H1 (cell line): ENCODE results near the gene SF3B2. TPM values are rescaled to one million over a fixed set of nuclear protein-coding genes. Genes with fewer than 3 reads are reported as not detected.

Source experiments
- CTCF ChIA-PET: fragments of 300-600 bp; sonication (Branson Sonifier 250); formaldehyde crosslinking; loops from one replicate; lab custom pipeline; 2021; ENCODE audit not compliant: partially characterized antibody; lab: Charles Lee
- POLR2A ChIA-PET: fragments of 300-600 bp; sonication (Branson Sonifier 250); formaldehyde crosslinking; loops from one replicate; lab custom pipeline; 2021; ENCODE audit warnings: inconsistent platforms; ENCODE audit not compliant: partially characterized antibody; lab: Charles Lee
- DNase-seq, 2 experiments: peaks; one replicate each; pipeline versions ENCODE4 v3.0.0 to v3.0.0-alpha.2; 2010 to 2022; ENCODE audit warnings: low spot score in 2 of 2, low read depth in 1 of 2, mixed read lengths in 1 of 2
- FAIRE-seq: peaks from 2 replicates; lab custom pipeline; 2011; peaks lifted over from hg19 to GRCh38; lab: Jason Lieb, UNC
- H2AFZ ChIP-seq: 2 replicates; pipeline ENCODE4 v1.8.1; 2012; ENCODE audit warnings: low read length, inconsistent platforms
- H2AK5ac ChIP-seq: 2 replicates; pipeline ENCODE4 v1.6.1; 2013; ENCODE audit warnings: low read depth, low read length
- H2BK120ac ChIP-seq: replicated peaks from 2 replicates; pipeline ENCODE3; 2013; ENCODE audit warnings: low read depth, low read length, inconsistent platforms
- H2BK12ac ChIP-seq: 2 replicates; pipeline ENCODE4 v1.6.1; 2013; ENCODE audit warnings: low read depth, low read length
- H2BK15ac ChIP-seq: 2 replicates; pipeline ENCODE4 v1.6.1; 2013; ENCODE audit warnings: low read length
- H2BK20ac ChIP-seq: 2 replicates; pipeline ENCODE4 v1.6.1; 2013; ENCODE audit warnings: low read length
- H2BK5ac ChIP-seq: 2 replicates; pipeline ENCODE4 v1.6.1; 2013; ENCODE audit warnings: low read depth, low read length
- H3K14ac ChIP-seq: 2 replicates; pipeline ENCODE4 v1.6.1; 2013; ENCODE audit warnings: inconsistent platforms; ENCODE audit not compliant: insufficient read length
- H3K18ac ChIP-seq: 2 replicates; pipeline ENCODE4 v1.6.1; 2013; ENCODE audit warnings: low read length; ENCODE audit errors: extremely low read depth
- H3K23ac ChIP-seq: 2 replicates; pipeline ENCODE4 v1.6.1; 2013; ENCODE audit warnings: inconsistent platforms; ENCODE audit not compliant: insufficient read length
- H3K23me2 ChIP-seq: 2 replicates; pipeline ENCODE4 v1.6.1; 2013; ENCODE audit warnings: low read depth, low read length
- H3K27ac ChIP-seq: 2 replicates; pipeline ENCODE4 v1.6.1; 2011; ENCODE audit warnings: low read depth, low read length, inconsistent platforms
- H3K27me3 ChIP-seq, 4 experiments: replicated peaks in 1 of 4; 1 replicate in 1 of 4; 2 replicates in 3 of 4; pipeline versions ENCODE4 v1.6.1 to v1.8.1; 2011 to 2013; ENCODE audit warnings: low read length in 3 of 4, mild to moderate bottlenecking in 3 of 4, inconsistent platforms in 2 of 4, mixed read lengths in 2 of 4, moderate library complexity in 1 of 4; ENCODE audit not compliant: control insufficient read depth in 3 of 4, insufficient read depth in 3 of 4; ENCODE audit errors: extremely low read depth in 1 of 4
- H3K36me3 ChIP-seq, 4 experiments: 2 replicates each; pipeline versions ENCODE4 v1.6.1 to v1.8.1; 2011 to 2013; ENCODE audit warnings: mild to moderate bottlenecking in 4 of 4, low read length in 3 of 4, moderate library complexity in 2 of 4, control low read depth in 1 of 4, inconsistent platforms in 1 of 4; ENCODE audit not compliant: insufficient read depth in 4 of 4, control insufficient read depth in 2 of 4
- H3K4ac ChIP-seq: replicated peaks from 2 replicates; pipeline ENCODE3; 2013; ENCODE audit warnings: low read length, low read depth, mixed read lengths, inconsistent platforms; ENCODE audit not compliant: insufficient read length
- H3K4me1 ChIP-seq, 4 experiments: replicated peaks in 1 of 4; 1 replicate in 1 of 4; 2 replicates in 3 of 4; pipeline versions ENCODE4 v1.6.1 to v1.8.1; 2011 to 2013; ENCODE audit warnings: low read length in 3 of 4, inconsistent platforms in 2 of 4, mixed read lengths in 1 of 4; ENCODE audit not compliant: insufficient read depth in 4 of 4, control insufficient read depth in 3 of 4
- H3K4me2 ChIP-seq, 2 experiments: 2 replicates each; pipeline versions ENCODE4 v1.6.1 to v1.8.1; 2011 to 2013; ENCODE audit warnings: low read depth in 2 of 2, low read length in 2 of 2, control low read depth in 1 of 2, inconsistent platforms in 1 of 2, mild to moderate bottlenecking in 1 of 2; ENCODE audit not compliant: insufficient read depth in 1 of 2
- H3K4me3 ChIP-seq, 4 experiments: fragments of 200-600, 300-600 bp in 1 of 4; sonication (generic), shearing (Covaris generic), sonication (Bioruptor Twin) in 1 of 4; 2 replicates each; pipeline versions ENCODE4 v1.5.1 to v1.8.1; 2011 to 2016; ENCODE audit warnings: low read length in 4 of 4, low read depth in 3 of 4, control low read depth in 2 of 4, inconsistent platforms in 2 of 4, mild to moderate bottlenecking in 2 of 4, mixed read lengths in 1 of 4, moderate library complexity in 1 of 4; ENCODE audit not compliant: insufficient read depth in 2 of 4; ENCODE audit errors: extremely low read depth in 1 of 4
- H3K56ac ChIP-seq: replicated peaks from 2 replicates; pipeline ENCODE3; 2013; ENCODE audit warnings: low read depth, mild to moderate bottlenecking, mixed read lengths, low read length, inconsistent platforms; ENCODE audit not compliant: insufficient read length
- H3K79me1 ChIP-seq: 2 replicates; pipeline ENCODE4 v1.6.1; 2013; ENCODE audit warnings: low read depth, low read length, control low read depth
- H3K79me2 ChIP-seq, 2 experiments: 2 replicates each; pipeline versions ENCODE4 v1.6.1 to v1.8.1; 2012 to 2013; ENCODE audit warnings: low read length in 2 of 2, mild to moderate bottlenecking in 2 of 2, inconsistent platforms in 1 of 2; ENCODE audit not compliant: insufficient read depth in 2 of 2, control insufficient read depth in 1 of 2
- H3K9ac ChIP-seq, 4 experiments: replicated peaks in 1 of 4; 1 replicate in 1 of 4; 2 replicates in 3 of 4; pipeline versions ENCODE4 v1.6.1 to v1.8.1; 2011 to 2013; ENCODE audit warnings: low read depth in 3 of 4, low read length in 3 of 4, control low read depth in 2 of 4, mild to moderate bottlenecking in 2 of 4, moderate library complexity in 2 of 4, inconsistent platforms in 1 of 4; ENCODE audit errors: extremely low read depth in 1 of 4
- H3K9me3 ChIP-seq, 2 experiments: 2 replicates each; pipeline versions ENCODE4 v1.6.1 to v1.8.1; 2012 to 2013; ENCODE audit warnings: mild to moderate bottlenecking in 2 of 2, moderate library complexity in 2 of 2, control low read depth in 1 of 2, inconsistent platforms in 1 of 2, low read depth in 1 of 2, low read length in 1 of 2, mixed read lengths in 1 of 2; ENCODE audit not compliant: insufficient read depth in 2 of 2
- H4K20me1 ChIP-seq, 2 experiments: replicated peaks in 1 of 2; 2 replicates each; pipeline versions ENCODE3 to v1.8.1; 2011 to 2013; ENCODE audit warnings: inconsistent platforms in 2 of 2, low read length in 2 of 2, mild to moderate bottlenecking in 1 of 2; ENCODE audit not compliant: insufficient read depth in 2 of 2, control insufficient read depth in 1 of 2
- H4K5ac ChIP-seq: 2 replicates; pipeline ENCODE4 v1.6.1; 2013; ENCODE audit warnings: low read length, low read depth, mixed read lengths, inconsistent platforms; ENCODE audit not compliant: insufficient read length
- H4K8ac ChIP-seq: 2 replicates; pipeline ENCODE4 v1.8.0; 2013; ENCODE audit warnings: mild to moderate bottlenecking, moderate library complexity, low read length, inconsistent platforms; ENCODE audit not compliant: insufficient read depth; ENCODE audit errors: extremely low read depth
- H4K91ac ChIP-seq: replicated peaks from 2 replicates; pipeline ENCODE3; 2013; ENCODE audit warnings: low read length, mixed read lengths, inconsistent platforms; ENCODE audit not compliant: insufficient read length
- CHD2 ChIP-seq: IDR thresholded peaks from 2 replicates; pipeline ENCODE4 v1.6.1; 2012; ENCODE audit warnings: low read length, improper control_type of control experiment
- CREB1 ChIP-seq: IDR thresholded peaks from 2 replicates; pipeline ENCODE4 v1.6.1; 2012; ENCODE audit warnings: inconsistent platforms
- EP300 ChIP-seq, 2 experiments: IDR thresholded peaks; 1 replicate in 1 of 2; 2 replicates in 1 of 2; pipeline ENCODE4 v1.6.1; 2011 to 2012; ENCODE audit warnings: low read depth in 2 of 2, low read length in 2 of 2, mild to moderate bottlenecking in 2 of 2, borderline replicate concordance in 1 of 2, inconsistent platforms in 1 of 2, moderate library complexity in 1 of 2
- SUZ12 ChIP-seq: fragments of 200-600 bp; sonication (generic); IDR thresholded peaks from 2 replicates; pipeline ENCODE4 v1.6.1; 2012; ENCODE audit warnings: mild to moderate bottlenecking, inconsistent platforms, low read length, moderate library complexity, mixed read lengths
- WGBS, 2 experiments: shearing (Covaris generic) in 1 of 2; methylation state at CpG; one replicate each; pipeline versions ENCODE4 v1.1.6 to v1.1.7; 2013 to 2015; ENCODE audit warnings: low lambda C conversion rate in 2 of 2, mixed read lengths in 2 of 2, inconsistent platforms in 1 of 2, low coverage in 1 of 2, missing lambda C conversion rate in 1 of 2; ENCODE audit not compliant: insufficient replicate concordance in 2 of 2, insufficient coverage in 1 of 2, insufficient read length in 1 of 2; ENCODE audit errors: extremely low coverage in 1 of 2, missing lambda C conversion rate in 1 of 2; 5-methylcytosine and 5-hydroxymethylcytosine counted together
- polyA plus RNA-seq, 7 experiments: library from polyadenylated mRNA; depleted of rRNA in 3 of 7; stranded (reverse) in 5 of 7; unstranded in 2 of 7; fragments of >200 nt in 5 of 7; fragments of 200-250 nt in 2 of 7; gene quantifications; 1 replicate in 5 of 7; 2 replicates in 1 of 7; 4 replicates in 1 of 7; pipeline versions ENCODE4 v1.2.1 to v1.2.3, GENCODE V29; 2011 to 2013; ENCODE audit warnings: missing spikeins in 2 of 7, mixed read lengths in 2 of 7
- total RNA-seq: library from RNA; stranded (reverse); fragmentation: NEBNext Ultra II Directional; extraction: Animal tissue kit (Norgen Biotek cat#: 25700); gene quantifications from 2 replicates; pipeline ENCODE4 v1.2.1, GENCODE V29; 2021

SF3B2 gene
- total and polyA plus RNA-seq, 2 of the 8 experiments (the other 6 are each of a cell fraction or from before 2014, with no cell fraction given): 182 to 237 TPM

- Histone ChIP-seq H3K79me2 (no peaks in the 10 kb centered on the region), H4K8ac (no peak overlapping the region), H2AFZ (no peak overlapping the region), H3K36me3 (no peaks in the 10 kb centered on the region), H3K56ac (no peak overlapping the region), H3K4ac (no peak overlapping the region), H2BK20ac (no peak overlapping the region), H2BK5ac (no peak overlapping the region), H2AK5ac (no peak overlapping the region), H3K79me1 (no peaks in the 10 kb centered on the region), H3K27me3 (peaks cover 6 to 27% (median 23%) of the 10 kb centered on the region in 4 experiments), H4K5ac (no peak overlapping the region), H3K18ac (no peak overlapping the region), H3K4me1 (peaks cover 0 to 8% (median 5%) of the 10 kb centered on the region in 4 experiments; a peak in 5 of 7 replicates), H4K20me1 (no peaks in the 10 kb centered on the region), H3K9me3 (no peaks in the 10 kb centered on the region), H3K27ac (no peak overlapping the region), H3K4me3 (no peak overlapping the region), H3K23me2 (peaks cover 2% of the 10 kb centered on the region; the same call in 1 of the 2 replicates), H2BK12ac (no peak overlapping the region), H3K9ac (no peak overlapping the region), H3K23ac (no peak overlapping the region), H2BK15ac (no peak overlapping the region), H2BK120ac (no peak overlapping the region), H3K14ac (no peak overlapping the region), H4K91ac (no peak overlapping the region), H3K4me2 (no peak overlapping the region)
- CTCF ChIA-PET: interaction anchor here (1.1 to 1.6 kb wide), 3 partner anchors 9 to 131 kb away, joined by 3 to 4 read pairs (median 3); partner anchors contain the start of gene FIBP
- no peak for TF ChIP-seq SUZ12
- no peak for TF ChIP-seq CREB1
- no peak for TF ChIP-seq CHD2
- no peak for TF ChIP-seq EP300 (IDR thresholded peaks at IDR 0.05; ENCODE audit: borderline replicate concordance in 1 of 2, low read depth in 2 of 2, low read length in 2 of 2)
- POLR2A ChIA-PET: interaction anchor here (1.1 to 1.2 kb wide), 2 partner anchors 13 to 295 kb away, joined by 3 to 5 read pairs; partner anchors contain the start of genes BANF1, EIF1AD and RNASEH2C
- DNase-seq (no peak), FAIRE-seq (no peak)
- WGBS, 2 experiments: 97% methylated on average over 7 of the region's 7 CpGs; no CpG with 5 or more reads in 1 of the 2 experiments
Measured at GRCh38 chr11:66015454-66015881, 36.7 kb upstream of the SF3B2 start.
